Body of pancreas (tissue), 4 donors: ENCODE data around the gene PIWIL4.

Experiments
- POLR2A ChIP-seq, 3 donors: fragments of 450-650 bp; IDR thresholded peaks; one replicate each; pipeline ENCODE4 v1.6.1; 2016; ENCODE audit warnings: antibody characterized with exemption in 3 of 3, mild to moderate bottlenecking in 2 of 3
- TF ChIP-seq, protein P1 (sequence below), 7 experiments: fragments of 450-650 bp in 4 of 7; fragments of 200-600 bp in 3 of 7; sonication (generic) in 3 of 7; IDR thresholded peaks; one replicate each; pipeline ENCODE4 v1.5.1; 2016 to 2019; ENCODE audit warnings: antibody characterized with exemption in 7 of 7

DNA sequence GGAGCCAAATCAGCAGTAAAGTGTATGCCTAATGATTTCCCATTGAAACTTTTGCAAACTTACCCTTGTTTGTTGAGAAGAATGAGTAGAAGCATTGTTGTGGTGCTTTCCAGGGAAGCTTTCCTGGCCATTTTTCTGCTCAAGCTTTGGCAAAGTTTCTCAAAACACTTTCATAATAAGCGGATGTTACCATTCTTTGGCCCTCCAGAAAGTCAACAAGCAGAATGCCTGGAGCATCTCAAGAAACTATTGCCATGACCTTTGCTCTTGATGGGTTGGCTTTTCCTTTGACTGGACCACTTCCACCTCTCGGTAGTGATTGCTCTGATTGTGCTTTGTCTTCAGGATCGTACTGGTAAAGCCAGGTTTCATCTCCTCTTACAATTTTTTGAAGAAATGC lies 10.7 kb downstream of the PIWIL4 start:
- TF ChIP-seq, protein P1, sequence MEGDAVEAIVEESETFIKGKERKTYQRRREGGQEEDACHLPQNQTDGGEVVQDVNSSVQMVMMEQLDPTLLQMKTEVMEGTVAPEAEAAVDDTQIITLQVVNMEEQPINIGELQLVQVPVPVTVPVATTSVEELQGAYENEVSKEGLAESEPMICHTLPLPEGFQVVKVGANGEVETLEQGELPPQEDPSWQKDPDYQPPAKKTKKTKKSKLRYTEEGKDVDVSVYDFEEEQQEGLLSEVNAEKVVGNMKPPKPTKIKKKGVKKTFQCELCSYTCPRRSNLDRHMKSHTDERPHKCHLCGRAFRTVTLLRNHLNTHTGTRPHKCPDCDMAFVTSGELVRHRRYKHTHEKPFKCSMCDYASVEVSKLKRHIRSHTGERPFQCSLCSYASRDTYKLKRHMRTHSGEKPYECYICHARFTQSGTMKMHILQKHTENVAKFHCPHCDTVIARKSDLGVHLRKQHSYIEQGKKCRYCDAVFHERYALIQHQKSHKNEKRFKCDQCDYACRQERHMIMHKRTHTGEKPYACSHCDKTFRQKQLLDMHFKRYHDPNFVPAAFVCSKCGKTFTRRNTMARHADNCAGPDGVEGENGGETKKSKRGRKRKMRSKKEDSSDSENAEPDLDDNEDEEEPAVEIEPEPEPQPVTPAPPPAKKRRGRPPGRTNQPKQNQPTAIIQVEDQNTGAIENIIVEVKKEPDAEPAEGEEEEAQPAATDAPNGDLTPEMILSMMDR (IDR thresholded peaks at IDR 0.05): no peak
- TF ChIP-seq POLR2A (IDR thresholded peaks at IDR 0.05): no peak
